Inflammatory macrophage treated with lipopolysaccharide for 4 hours (primary cell): ENCODE results near the gene AP3S2.
A peak's percentile ranks its signal among the peaks of the same experiment; 100 is the strongest.

ENCODE experiments used
- DNase-seq: peaks from one replicate; pipeline ENCODE4 v3.0.0-alpha.2; 2020

The AP3S2 gene

DNA sequence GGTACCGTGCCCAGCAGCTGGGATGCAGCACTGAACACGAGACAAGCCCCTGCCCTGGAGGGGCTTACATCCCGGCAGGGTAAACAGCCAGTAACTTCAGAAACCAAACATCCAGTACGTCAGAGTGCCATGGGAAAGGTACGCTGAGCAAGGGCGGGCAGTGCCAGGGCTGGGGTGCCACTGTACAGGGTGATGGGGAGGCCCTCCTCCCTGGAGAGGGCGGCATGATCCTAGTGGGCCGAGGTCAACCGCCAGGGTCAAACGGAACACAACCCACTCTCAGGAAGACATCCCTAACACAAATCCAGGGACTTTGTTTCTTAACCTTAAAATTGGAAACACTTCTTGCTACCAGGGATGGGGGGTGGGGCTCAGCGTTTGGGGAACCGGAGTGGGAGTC is 63.2 kb downstream of the AP3S2 start:
- no peak for DNase-seq

DNA sequence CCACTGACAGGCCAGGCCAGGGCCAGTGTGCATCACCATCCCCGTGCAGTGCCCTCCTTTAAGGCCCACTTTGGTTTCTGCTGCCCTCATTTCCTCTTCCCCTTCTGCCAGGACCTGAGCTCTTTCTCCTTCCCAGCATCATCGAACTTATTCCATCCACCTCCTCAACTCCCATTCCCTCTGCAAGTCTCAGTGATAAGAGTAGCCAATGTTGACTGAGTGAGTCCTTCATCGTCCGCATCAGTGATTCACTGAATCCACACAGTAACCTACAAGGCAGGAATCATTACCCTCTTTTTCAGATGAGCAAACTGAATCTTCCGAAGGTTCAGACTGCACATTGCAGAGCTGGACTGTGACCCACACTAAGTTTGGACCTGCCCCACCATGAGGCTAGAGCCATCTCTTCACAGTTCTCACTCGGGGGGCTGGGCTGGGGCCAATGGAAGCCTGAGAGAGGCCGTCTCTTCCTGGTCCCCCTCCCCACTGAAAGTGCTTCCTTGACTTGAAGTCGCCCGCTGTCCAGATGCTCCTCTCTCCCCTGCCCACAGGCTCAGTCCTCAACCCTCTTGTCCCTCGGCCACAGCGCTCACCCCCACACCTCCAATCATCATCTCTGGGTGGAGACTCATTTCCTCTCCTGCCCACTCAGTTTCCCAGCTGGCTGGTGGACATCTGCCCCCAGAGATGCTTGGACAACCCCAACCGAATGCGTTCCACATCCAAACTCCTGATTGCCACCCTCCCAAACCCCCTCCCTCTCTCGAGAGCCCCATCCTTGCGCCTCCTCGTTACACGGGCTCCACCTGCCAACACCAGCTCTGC is 64.0 kb downstream of the AP3S2 start:
- DNase-seq = no peak

DNA sequence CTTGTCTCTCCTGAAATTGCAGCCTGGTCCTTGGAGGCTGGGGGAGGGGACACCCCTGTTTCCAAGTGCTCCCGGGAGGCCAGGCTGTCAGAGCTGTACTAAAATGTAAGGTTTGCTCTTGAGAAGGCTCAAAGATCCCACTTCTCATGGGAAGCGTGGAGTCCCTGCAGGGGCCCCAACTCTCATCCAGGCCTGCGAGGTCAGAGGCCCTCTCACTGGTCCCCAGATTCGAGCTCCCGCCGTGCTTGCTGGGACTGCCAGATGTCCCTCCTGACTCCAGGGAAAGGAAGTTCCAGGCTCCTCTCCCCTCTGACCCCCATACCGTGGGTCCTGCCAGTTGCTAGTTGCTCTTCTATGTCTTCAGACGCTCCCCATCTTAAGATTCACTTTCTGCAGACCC is 64.6 kb downstream of the AP3S2 start:
- no peak for DNase-seq

DNA sequence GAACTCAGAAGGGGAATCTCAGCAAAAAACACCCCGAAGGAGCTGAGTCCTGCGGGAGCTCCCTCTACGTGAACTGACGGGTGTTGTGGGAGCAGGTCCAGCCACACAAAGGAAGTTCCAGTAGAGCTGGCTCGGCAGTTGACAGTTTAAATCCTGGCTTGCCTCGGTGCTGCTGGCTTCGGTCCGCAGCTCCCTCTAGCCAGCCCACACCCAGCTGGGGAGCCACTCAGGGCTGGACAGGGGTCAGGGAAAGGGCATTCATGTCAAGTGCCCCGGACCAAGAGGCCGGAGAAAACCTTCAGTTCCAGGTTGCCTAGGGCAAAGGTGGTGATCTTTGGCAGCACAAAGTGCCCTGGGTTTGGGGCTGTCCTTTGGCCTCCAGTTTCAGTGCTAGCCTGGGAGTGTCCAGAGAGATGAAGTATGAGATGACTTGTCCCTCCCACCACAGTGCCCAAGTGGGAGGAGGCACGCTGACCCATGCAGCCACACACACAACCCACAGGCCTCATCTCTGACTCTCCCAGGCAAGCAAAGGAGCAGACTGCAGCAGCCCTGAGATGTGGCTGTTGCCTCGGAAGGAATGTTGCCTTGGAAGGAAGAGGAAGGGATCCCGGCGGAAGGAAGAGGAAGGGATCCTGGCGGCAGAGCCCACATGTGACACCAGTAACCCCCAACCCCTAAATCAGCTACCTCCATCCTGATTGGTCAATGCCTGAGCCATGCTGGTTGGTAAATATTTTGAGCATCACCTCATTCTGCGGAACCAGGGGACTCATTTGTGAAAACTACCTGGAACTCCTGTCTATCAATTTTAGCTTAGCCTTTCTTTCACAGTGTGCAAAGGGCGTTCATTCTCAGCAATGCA is 65.3 kb downstream of the AP3S2 start:
- peak; percentile 84 for DNase-seq

DNA sequence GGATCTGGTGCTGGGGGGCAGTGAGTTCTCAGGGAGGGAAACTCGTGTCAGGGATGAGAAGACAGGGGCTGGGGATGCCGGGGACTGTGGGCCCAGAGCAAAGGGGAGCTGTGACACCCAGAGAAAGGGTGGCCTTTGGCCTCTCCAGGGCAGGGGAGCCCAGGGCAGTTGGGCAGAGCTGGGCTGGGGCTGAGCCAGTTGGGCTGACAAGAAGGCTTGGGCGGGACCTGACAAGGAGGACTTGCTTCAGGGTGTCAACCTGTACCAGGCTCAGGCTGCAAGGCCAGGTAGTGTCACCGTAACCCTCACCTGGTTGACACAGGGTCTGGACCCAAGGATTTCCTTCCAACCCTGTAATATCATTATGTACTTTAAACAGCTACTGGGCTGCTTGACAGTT is 66.0 kb downstream of the AP3S2 start:
- no peak for DNase-seq

DNA sequence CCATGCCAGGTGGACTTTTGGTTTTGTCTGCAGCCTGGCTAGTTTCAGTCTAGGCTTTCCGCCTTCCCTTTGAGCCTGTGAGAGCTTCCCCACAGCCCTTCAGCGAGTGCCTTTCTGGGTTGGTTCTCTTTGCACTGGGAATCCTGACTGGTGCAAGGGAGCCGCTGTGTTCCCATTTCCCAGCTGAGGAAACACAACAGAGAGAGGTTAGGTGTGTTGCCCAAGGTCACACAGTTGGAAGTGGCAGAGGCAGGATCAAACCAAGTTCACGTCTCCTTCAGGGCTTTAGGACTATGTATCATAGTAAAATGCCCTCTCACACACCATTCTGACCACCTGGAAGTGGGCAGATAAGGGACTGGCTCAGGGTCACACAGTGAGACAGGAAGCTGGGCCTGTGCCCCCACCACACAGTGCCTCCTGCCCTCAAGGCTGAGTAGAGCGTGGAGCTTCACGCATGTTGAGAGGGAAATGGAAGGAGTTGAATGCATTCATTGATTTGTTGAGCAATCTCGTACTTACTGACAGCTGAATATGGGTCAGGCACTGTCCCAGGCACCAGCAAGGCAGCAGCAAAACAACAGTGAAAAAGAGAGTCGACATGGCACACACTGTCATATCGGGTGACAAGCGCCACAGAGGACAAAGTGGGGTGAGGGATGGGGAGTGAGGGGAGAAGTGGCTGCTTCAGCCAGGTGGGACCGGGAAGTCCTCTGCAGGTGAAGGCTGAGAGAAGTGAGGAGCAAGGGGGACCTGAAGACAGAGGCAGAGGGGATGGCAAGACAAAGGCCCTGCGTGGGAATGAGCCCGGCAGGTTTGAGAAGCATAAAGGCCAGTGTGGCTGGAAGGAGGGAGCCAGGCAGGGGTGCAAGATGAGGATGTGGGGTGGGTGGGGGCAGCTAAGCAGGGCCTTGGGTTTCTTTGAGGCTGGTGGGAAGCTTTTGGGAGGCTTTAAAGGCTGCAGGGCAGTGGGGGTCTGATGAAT is 66.8 kb downstream of the AP3S2 start:
- peak; percentile 52 for DNase-seq

DNA sequence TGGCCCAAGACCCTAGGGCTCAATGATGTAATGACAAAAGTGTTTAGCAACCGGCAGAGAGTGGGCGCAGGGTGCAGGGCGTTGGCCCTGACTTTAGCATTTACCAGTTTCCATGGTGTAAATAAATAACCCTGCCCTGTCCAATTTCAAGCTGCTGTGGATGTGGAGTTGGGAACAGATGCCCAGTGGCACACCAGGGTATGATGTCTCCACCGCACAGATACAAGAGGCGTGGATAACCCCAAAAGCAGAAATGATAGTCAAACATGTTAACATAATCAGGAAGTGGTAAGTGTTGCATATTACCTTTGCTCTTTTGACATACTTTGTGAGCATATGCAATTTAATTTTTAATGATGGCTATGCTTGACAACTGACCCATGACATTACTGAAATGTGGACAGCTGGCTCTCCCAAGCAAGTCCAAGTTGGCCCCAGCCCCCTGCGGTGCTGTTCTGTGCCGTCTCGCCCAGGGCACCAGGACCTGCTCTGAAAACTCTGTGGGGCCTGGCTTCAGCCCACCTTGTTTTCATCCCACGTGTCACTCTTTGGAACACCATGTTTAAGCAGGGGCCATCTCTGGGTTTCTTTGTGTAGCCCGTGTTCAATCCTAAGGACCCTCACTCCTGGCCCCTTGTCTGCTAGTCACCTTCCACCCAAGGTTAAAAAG is 68.4 kb downstream of the AP3S2 start:
- DNase-seq = peak; percentile 95

DNA sequence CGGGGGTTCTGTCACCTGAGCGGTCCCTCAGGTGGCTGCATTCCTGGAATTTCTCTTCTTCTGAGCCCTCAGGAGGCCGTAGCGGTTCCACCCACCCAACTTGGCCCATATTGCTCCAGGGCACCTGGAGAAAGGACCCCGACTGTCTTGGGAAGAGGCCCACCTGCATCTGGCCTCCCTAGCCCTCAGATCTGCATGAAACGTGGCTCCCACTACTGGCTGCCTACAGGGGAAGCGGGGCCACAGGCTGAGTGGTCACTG is 69.3 kb downstream of the AP3S2 start:
- DNase-seq = no peak

DNA sequence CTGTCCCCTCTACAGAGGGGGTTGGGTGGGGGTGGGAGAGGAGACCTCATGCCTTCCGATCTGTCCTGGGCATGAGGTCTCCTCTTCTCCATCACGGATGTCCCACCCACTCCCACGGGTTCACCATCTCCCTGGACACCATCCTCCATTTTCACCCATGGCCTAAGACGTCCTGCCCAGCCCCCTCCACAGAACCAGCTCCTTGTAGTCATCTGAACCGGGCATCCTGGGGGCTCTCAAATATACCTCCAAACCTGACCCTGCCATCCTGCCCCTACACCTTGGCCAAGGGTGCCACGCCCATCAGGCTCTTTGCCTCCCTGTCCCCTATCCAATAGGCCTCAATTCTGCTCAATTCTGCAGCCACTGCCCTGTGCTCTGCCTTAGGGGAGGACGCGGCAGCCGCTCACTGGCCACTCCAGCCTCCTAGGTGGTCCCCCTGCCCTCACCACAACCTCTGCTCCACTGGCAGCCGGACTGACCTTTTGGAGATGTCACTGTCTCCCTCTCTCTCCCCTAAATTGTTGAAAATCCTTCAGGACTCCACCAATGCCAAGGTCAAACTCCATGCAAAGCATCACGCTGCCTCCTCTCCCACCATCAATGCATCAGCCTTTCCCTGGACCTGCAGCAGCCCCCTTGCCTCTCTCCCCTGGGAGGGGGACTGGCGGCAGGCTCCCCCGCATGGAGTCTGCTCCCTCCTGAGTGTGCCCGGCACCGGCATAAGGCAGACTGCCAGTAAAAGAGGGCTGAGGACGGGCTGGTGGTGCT is 69.8 kb downstream of the AP3S2 start:
- no peak for DNase-seq

DNA sequence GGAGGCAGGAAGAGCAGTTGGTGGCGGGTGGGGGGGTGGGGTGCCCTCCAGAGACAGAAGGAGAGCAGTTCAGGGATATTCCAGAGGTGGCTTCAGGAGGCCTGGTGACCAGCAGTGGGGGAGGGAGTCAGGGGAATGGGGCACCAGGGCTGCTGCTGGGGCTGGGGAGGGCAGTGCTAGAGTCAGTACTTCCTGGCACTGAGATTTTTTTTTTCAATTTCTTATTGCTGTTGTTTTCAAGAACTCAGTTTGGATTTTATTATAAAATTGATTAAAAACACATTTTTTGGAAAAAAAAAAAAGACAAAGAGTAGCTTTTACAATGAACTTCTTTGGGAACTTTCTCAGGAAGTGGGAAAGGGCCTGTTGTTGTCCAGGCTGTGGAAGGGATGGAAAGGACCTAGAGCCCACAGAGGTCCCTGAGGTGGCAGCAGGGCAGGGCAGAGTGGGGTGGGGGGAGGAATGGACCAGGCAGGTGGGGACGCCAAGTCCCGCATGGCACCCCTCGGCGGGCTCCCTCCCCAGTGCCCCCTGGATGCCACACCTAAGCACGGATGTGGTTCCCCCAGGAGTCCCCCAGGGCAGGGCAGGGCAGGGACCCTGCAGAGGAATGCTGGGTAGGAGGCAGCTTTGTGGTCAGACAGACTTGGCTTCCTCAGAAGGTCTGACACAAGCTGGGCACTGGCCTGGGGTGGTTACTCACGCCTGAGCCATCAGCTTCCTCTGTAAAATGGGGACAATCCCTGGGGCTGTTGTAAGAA is 70.7 kb downstream of the AP3S2 start:
- peak; percentile 94 for DNase-seq

DNA sequence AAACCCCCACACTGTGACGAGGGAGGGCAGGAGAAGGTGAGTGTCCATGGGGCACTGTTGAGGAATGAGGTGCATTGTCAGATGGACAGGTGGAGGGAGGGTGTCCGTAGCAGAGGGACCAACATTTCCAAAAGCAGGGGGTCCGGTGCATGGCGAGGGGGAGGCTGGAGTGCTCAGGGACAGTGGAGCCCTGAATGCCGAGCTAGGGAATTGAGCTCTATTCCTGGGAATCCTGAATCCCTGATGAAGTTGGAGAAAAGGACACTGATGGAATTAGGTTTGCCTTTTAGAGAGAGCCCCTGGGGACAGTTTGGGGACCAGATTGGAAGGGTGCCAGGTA is 71.2 kb downstream of the AP3S2 start:
- no peak for DNase-seq

DNA sequence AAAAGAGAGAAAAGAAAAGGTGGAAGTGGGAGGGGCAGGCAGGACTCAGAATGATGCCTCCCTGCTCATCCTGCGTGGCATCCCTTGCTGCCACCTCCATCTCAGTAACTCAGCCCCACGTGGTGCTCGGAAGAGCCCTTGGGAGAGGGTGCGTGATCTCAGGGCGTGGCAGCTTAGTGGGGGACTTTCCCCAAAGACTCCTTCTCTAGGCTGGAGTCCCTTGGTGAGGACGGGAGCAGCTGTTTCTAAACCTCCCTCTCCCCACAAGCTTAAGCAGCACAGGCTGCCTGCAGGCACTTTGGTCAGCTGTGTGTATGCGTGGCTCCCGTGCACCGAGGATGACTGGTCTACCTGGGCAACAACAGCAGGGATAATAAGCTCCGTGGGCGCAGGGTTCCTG is 71.8 kb downstream of the AP3S2 start:
- peak; percentile 95 for DNase-seq

DNA sequence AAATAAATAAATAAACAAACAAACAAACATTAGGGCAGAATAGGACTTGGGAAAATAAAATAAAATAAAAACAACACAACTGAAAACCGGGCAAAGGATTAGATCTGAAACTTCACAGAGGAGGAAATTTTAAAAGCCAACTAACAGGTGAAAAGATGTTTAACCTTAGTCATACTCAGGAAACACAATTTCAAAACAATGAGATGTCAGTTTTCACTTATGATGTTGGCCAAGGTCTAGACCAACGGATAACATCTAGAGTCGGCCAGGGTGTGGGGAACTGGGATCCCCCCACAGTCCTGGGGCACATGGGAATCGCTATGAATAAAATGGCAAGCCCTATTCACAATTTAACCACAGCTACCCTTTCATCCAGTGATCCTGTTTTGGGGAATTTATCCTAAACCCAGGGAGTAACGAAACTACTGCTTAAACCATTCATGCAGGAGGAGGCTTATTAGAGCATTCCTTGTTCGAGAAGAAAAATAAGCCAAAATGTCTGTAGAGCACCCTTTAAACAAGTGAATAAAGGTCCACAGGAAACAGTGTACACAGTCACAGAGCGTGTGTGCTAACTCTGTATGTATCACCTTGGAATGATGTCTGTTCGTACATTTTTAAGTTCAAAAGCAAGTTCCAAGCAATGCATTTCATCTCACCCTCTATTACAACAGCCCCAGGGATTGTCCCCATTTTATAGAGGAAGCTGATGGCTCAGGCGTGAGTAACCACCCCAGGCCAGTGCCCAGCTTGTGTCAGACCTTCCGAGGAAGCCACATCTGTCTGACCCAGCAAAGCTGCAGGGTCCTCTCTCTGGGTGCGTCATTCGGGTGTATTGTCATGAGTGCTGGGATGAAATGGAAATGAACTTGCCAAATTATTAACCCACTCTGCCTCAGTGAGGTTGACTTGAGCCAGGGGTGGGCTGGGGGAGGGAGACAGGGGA is 72.9 kb downstream of the AP3S2 start:
- peak; percentile 98 for DNase-seq

DNA sequence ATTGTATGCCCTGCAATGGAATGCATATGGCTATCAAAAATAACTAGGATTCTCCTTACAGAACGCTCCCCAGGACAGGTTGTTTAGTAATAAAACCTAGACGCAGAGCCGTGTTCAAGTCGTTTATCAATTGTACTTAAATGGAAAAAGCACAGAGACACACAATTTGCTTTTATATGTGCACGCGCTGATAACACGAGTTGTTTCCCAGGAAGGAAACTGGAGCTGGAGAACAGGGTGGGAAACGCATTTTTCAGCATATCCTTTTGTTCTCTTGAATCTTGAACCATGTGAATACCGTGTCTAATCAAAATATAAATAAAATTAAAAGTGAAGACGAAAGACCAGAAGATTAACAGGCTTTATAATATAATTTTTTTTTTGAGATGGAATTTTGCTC is 75.5 kb downstream of the AP3S2 start:
- DNase-seq = no peak

DNA sequence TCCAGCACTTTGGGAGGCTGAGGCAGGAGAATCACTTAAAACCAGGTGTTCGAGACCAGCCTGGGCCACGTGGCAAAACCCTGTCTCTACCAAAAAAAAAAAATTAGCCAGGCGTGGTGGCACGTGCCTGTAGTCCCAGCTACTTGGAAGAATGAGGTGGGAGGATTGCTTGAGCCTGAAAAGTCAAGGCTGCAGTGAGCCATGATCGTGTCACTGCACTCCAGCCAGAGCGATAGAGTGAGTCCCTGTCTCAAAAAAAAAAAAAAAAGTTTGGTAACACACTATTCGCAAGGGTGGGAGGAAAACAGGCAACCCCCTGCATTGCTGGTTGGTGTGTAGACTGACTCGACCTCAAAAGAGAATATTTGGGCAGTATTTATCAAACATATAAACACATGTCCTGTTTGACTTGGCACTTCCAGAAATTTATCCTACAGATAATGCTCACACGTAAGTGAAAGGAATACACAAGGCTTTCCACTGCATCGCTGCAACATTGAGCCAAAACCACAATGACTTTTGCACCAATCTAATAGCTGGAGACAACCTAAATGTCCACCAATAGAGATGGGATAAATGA is 76.0 kb downstream of the AP3S2 start:
- DNase-seq = no peak

DNA sequence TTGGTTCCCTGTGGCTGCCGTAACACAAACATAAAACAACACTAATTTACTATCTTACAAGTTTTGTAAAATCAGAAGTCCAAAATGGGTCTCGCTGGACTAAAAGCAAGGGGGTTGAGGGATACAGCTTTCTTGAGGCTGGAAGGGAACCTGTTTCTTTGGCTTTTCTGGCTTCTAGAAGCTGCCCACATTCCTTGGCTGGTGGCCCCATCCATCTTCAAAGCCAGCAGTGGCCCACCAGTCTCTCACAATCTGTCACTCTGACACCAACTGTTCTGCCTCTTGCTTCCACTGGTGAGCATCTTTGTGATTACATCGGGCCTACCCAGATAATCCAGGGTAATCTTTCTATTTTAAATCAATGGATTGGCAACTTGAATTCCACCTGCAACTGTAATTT is 78.0 kb downstream of the AP3S2 start:
- no peak for DNase-seq

DNA sequence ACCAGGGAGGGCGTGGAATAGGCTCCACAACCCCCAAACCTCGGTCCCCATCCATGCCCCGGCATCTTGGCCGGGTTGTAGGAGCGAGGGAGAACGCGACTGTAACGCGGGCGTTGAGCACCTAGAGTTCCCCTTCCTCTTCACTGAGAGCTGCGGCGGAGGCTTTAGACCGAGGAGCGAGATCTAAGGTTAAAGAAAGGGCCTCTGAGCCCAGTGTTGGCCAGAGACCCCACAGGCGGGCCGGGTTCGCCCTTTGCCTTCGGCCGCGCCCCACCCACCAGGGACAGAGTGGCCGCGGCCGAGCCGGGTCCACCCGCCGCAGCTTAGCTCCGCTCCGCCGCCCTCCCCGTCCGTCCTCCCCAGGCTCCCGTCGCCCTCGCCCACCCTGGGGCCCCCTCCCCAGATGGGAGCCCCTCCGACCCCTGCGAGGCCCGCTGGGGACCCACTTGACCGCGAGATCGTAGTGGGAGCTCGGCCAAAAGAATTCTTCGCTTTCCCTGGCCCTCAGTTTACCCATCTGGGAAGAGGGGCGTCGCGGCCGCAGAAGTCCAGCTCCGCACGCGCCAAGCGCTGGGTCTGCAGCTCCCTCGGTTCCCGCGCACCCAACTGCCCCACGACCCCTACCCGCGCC is 79.6 kb downstream of the AP3S2 start:
- DNase-seq = peak; percentile 55

DNA sequence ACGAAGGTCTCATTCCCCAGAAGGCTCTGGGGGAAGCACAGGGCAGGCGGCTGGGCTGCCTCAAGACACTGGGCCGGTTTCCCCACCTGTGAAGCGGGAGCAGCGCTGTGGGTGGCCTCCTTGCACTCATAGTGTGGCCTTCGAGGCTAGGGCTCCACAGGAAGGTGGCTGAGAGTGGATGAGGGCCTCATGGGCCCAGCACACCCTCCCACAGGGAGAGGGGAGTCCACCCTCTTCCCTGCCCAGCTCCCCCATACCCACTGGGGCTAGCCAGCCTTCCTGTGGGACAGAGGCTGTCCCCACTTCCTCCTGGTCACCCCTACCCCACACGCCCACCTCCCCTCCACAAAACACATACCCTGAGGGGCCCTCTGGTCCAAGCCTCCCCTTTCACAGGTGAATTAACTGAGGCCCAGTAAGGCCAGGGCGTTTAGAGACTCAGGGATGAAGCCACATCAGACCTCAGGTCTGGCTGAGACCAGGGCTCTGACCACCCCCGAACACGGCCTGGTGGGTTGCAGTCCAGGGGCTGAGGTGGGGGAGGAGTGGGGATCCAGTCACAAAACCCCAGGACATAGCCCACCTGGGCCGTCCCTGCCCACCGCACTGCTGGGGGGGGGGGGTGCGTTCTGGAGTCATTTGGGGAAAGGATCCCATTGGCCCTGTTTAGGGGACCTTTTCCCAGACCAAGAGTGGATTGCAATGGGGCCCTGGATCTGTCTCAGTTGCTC is 80.2 kb downstream of the AP3S2 start:
- DNase-seq = no peak
